ENCODE data around the gene SLC4A5. TPM values are rescaled to one million over a fixed set of nuclear protein-coding genes. Genes with fewer than 3 reads are reported as not detected.

The SLC4A5 gene
- total RNA-seq, 8 experiments from 2014 or later, result 0.25 to 5.9 (median 2.8) TPM

DNA sequence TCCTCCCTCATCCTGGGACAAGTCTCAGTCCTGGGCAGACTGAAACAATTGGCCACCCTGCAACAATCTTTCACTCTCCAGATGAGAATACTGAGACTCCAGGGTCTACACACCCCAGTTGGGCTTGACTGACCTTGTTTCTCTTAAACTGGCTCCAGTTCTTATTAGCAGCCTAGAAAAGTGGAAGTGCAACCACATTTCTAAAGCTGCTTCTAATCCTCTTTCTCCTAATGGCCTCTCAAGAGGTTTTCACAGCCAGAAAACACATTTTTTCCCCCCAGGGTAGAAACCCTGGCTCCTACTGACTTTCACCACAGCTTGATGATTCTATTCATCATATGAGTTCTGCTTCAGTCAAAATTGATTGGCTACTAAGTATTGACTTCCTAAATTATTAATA is 45.8 kb downstream of the SLC4A5 start:
- ATAC-seq (replicated peaks in 6 of 8), result no peak

DNA sequence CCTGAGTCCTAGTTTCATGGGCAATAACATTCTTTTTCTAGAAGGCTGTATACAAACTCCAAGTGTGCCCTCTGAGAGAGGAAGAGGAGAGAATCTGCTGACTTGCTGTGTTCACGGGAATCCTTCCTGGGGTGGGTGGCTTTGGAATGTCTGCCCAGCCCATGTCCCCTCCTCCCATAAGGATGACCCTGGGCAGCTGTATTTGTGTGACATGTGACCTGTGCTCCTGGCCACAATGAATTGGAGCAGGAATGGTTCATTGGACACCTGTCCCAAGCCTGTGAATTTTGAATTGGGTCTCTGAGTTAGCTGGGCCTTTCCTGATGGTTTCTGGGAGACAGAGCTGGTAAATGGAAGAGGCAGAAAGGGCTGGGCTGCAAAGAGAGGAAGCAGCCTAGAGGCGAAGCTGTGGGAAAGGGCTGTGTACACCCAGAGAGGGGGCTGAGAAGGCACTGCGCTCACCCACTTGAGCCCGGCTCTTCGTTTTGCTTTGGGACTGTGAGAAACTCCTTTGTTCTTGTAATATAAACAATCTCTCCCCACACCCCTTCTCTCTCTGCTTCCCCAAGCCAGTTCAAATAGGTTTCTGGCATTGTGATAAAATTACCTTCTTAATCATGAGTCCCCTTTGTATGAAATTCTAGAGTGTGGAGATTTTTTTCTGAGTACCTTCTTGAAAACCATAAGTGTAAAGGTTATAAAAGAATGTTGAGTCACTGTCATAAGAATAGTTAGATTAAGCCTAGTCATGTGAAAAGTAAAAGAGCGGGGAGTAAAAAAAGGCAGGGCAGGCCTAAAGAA is 49.8 kb downstream of the SLC4A5 start:
- in situ Hi-C loops (cut with MboI; ENCODE audit: low pct_unique_long_range_greater_than_20kb in 2 of 9, low sequenced_read_pairs in 9 of 9, unreplicated experiment in 9 of 9), result no loop called here
- H3K4me3 ChIP-seq, result no peak overlapping the region
- H3K4me1 ChIP-seq (replicated peaks in 1 of 2), result peaks cover 0 to 10% of the 10 kb centered on the region in 2 donors
- no peak overlapping the region for H3K27ac ChIP-seq
- ATAC-seq (replicated peaks in 6 of 8), result peak in 5 of 8 experiments; percentile 14 to 66 (median 54)
- WGBS, 10 experiments, result 67 to 100% (median 83%) methylated on average over 1 to 5 of the region's 6 CpGs; no CpG with 5 or more reads in 1 of the 10 experiments

More for the DNA sequence above, 45.8 kb downstream of the SLC4A5 start:
- in situ Hi-C loops (cut with MboI; ENCODE audit: low pct_unique_long_range_greater_than_20kb in 2 of 9, low sequenced_read_pairs in 9 of 9, unreplicated experiment in 9 of 9), result no loop called here
- H3K27ac ChIP-seq, result no peak overlapping the region
- H3K4me3 ChIP-seq, result no peak overlapping the region
- peaks cover 0 to 10% of the 10 kb centered on the region in 2 donors for H3K4me1 ChIP-seq (replicated peaks in 1 of 2)

DNA sequence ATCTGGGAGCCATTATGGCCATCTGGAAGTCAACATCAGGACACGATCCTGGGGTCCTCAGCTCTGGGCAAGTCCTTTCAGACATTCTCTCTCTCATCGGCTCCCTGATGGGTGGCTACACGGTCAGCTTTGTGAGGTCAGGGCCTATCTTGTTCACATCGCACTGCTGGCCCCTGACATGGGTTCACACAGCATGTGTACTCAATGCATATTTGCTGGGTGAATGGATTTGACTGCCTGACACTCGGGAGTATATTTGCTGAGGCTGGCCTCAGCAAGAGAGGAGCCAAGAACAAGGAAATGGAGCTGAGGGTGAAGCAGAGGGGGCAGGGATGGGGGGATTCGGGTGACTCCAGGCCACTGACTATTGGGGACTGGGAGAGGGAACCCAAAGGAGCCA is 50.5 kb downstream of the SLC4A5 start:
- peak in 1 of 8 experiments; percentile 49 for ATAC-seq (replicated peaks in 6 of 8)
- WGBS, 10 experiments, result 17 to 50% (median 40%) methylated on average over 2 to 5 of the region's 6 CpGs; no CpG with 5 or more reads in 4 of the 10 experiments
- H3K4me3 ChIP-seq, result no peak overlapping the region
- peaks cover 0 to 10% of the 10 kb centered on the region in 2 donors for H3K4me1 ChIP-seq (replicated peaks in 1 of 2)
- H3K27ac ChIP-seq, result no peak overlapping the region
- in situ Hi-C loops (cut with MboI; ENCODE audit: low pct_unique_long_range_greater_than_20kb in 2 of 9, low sequenced_read_pairs in 9 of 9, unreplicated experiment in 9 of 9), result no loop called here

DNA sequence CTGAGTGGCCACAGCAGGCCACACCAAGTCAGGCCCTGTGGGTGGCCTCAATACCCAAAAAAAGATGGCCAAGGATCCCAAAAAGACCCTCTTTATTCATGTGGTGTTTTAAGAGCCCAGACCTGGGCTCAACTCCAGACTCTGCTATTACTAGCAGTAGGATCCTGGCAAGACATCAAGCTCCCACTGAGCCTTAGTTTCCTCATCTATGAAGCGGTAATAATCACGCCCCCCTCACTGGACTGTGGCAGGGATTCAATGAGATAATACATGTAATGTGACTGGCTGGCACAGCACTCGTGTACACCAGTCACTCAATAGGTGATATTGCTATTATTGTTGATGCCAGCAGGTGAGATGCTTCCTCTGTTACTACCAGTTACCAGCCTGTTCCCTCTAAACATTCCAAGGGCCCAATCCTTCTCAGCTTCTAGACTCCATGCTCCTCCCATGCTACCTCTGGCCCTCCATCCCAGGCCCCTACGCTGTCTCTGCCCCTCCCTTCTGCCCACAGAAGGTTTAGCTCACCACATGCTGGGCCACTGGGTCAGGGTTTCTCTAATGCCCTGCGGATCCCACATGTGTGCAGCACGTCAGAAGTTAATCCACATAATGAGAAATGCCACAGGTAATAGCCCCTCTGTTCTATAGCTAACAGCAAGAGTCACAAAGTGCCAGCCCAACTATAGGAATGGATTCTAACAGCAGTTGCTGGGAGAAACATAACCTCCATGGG is 51.2 kb downstream of the SLC4A5 start:
- ATAC-seq (replicated peaks in 6 of 8), result no peak
- WGBS, 10 experiments, result 43 to 100% (median 100%) methylated on average over 1 to 3 of the region's 6 CpGs; no CpG with 5 or more reads in 5 of the 10 experiments
- no peak overlapping the region for H3K27ac ChIP-seq
- peaks cover 0 to 10% of the 10 kb centered on the region in 2 donors for H3K4me1 ChIP-seq (replicated peaks in 1 of 2)
- in situ Hi-C loops (cut with MboI; ENCODE audit: low pct_unique_long_range_greater_than_20kb in 2 of 9, low sequenced_read_pairs in 9 of 9, unreplicated experiment in 9 of 9), result no loop called here
- no peak overlapping the region for H3K4me3 ChIP-seq

DNA sequence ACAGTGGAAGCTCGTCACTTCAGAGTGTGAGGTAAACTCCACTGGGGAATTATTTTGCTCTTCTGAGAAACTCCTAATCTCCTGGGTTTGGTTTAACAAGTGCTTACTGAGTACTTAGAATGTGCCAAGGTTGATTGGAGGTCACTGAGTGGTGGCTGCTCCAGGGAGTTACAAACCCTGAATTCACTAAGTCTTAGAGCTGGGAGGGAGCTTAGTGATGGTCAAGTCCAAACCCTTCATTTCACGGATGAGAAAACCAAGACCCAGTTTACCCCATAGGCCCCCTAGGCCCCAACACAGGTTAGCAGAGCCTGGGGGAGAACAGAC is 52.0 kb downstream of the SLC4A5 start:
- H3K4me1 ChIP-seq (replicated peaks in 1 of 2), result peaks cover 0 to 10% of the 10 kb centered on the region in 2 donors
- no peak for ATAC-seq (replicated peaks in 6 of 8)
- no peak overlapping the region for H3K4me3 ChIP-seq
- WGBS, 10 experiments, result 29 to 70% (median 65%) methylated on average over 1 to 2 of the region's 2 CpGs; no CpG with 5 or more reads in 6 of the 10 experiments
- H3K27ac ChIP-seq, result no peak overlapping the region
- in situ Hi-C loops (cut with MboI; ENCODE audit: low pct_unique_long_range_greater_than_20kb in 2 of 9, low sequenced_read_pairs in 9 of 9, unreplicated experiment in 9 of 9), result no loop called here

DNA sequence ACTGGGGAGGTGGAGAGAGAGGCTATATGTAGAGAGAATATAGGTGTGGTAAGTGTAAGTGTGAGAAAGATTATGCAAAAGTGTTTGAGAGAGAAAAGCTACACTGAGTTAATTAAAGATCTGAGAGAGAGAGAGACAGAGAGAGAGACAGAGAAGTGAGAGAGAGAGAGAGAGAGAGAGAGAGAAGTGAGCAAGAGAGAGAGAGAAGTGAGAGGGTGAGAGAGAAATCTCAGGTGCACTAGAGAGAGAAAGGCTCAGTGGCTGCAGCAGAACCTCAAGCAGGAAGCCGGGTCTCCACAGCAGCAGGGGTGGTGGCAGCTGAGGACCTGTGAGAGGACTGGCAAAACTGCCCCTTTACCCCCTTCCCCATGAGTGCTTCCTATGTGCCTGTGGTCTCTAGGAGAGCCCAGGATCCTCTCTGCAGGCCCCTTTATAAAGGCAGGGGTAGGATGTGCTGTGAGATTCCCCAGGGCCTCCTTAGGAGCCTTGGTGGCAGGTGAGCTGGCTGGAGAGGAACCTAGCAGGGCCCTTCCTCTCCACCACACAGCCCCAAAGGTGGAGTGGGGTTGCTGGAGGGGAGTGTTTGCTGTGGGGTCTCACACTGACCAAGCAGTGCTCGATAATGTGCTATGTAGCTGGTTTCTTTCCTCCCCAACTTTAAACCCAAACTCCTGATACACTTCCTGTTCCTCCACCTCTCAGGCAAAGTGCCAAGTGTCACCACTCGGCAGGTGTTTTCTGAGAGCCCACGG is 52.6 kb downstream of the SLC4A5 start:
- in situ Hi-C loops (cut with MboI; ENCODE audit: low pct_unique_long_range_greater_than_20kb in 2 of 9, low sequenced_read_pairs in 9 of 9, unreplicated experiment in 9 of 9), result no loop called here
- no peak for ATAC-seq (replicated peaks in 6 of 8)
- Histone ChIP-seq H3K4me3 (no peak overlapping the region), H3K4me1 (replicated peaks in 1 of 2) (peaks cover 0 to 10% of the 10 kb centered on the region in 2 donors), H3K27ac (no peak overlapping the region)
- 11 to 87% (median 46%) methylated on average over 1 to 3 of the region's 4 CpGs; no CpG with 5 or more reads in 3 of the 10 experiments for WGBS, 10 experiments

DNA sequence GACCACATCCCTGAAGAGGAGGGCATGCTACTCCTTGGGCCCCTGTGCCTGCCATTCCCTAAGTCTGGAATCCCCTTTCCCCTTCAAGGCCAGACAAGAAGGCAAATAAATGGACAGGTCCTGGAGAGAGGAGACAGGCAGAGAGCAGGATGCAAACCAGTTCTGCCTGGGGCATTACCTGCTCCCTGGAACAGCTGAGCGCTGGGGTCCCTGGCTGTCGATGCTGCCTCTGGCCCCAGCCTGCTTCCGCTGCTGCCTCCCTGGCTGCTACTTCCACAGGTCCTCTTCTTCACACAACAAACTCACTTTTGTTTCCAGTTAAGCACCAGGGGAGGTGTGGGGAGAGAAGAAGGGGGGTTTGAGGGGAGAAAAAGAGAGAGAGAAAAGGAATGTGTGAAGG is 53.1 kb downstream of the SLC4A5 start:
- Histone ChIP-seq H3K4me3 (no peak overlapping the region), H3K4me1 (replicated peaks in 1 of 2) (peaks cover 0 to 10% of the 10 kb centered on the region in 2 donors), H3K27ac (no peak overlapping the region)
- ATAC-seq (replicated peaks in 6 of 8), result no peak
- in situ Hi-C loops (cut with MboI; ENCODE audit: low pct_unique_long_range_greater_than_20kb in 2 of 9, low sequenced_read_pairs in 9 of 9, unreplicated experiment in 9 of 9), result no loop called here
- 83% methylated on average over 2 of the region's 3 CpGs; no CpG with 5 or more reads in 9 of the 10 experiments for WGBS, 10 experiments

DNA sequence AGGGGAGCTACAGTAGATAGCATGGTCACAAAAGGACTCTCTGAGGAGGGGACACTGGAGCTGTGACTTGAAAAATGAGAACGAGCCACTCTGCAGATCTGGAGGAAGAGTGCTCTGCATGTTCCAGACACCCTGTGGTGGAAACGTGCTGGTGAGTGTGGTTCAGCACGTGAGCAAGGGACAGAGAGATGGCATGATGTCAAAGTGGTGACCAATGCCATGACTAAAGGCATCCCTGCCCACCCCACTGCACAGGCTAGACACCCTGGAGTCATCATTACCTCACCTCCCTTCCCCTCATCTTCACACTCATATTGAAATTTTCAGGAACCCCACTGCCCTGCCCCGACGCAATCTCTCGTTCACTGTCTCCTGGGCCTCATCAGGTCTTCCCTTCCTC is 56.5 kb downstream of the SLC4A5 start:
- WGBS, 10 experiments, result 40 to 100% (median 83%) methylated on average over 1 to 4 of the region's 6 CpGs; no CpG with 5 or more reads in 1 of the 10 experiments
- H3K4me1 ChIP-seq (replicated peaks in 1 of 2), result peaks cover 7 to 11% of the 10 kb centered on the region in 2 donors
- H3K4me3 ChIP-seq, result no peak overlapping the region
- in situ Hi-C loops (cut with MboI; ENCODE audit: low pct_unique_long_range_greater_than_20kb in 2 of 9, low sequenced_read_pairs in 9 of 9, unreplicated experiment in 9 of 9), result no loop called here
- ATAC-seq (replicated peaks in 6 of 8), result no peak
- H3K27ac ChIP-seq, result no peak overlapping the region

DNA sequence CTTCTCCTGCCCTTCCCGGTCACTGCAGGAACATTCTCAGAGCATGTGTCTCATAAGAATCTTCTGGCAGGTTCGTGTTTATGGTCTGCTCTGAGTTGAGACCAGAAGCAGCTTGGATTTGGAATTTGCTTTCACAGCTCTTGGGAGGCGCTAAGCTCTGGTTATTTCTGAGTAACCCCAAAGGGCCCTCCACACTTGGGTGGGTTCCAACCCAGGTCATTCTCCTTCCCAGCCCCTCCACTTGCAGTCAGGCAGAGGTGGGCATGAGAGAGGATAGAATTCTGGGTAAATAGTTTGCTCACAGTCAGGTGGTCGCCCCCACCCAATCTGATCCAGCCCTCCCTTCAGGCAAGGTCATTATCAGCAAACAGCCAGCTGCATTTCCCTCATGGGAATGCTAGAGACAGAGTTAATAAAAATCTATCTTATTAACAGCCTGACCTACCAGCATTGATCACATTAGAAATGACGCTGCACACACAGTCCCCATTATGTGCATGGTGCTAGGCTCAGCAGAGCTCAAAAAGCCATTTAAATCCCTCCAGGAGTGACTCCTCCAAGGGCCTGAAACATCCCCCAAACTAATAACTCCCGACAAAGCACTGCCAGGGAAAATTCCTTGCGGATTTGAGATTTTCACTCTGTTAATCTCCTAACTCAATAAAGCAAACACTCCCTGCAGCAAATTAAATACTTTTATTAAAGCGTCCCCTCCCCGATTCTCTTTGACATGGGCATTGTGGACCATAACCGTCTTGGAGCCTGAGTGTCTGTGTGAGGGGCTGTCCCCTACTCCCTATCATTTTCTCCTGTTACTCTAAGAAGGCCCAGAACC is 61.9 kb downstream of the SLC4A5 start:
- Histone ChIP-seq H3K27ac (peak overlapping the region; percentile 41 to 50), H3K4me1 (replicated peaks in 1 of 2) (peaks cover 14 to 18% of the 10 kb centered on the region in 2 donors), H3K4me3 (no peak overlapping the region)
- ATAC-seq (replicated peaks in 6 of 8), result peak in 5 of 8 experiments; percentile 73 to 96 (median 88)
- in situ Hi-C loops (cut with MboI; ENCODE audit: low pct_unique_long_range_greater_than_20kb in 2 of 9, low sequenced_read_pairs in 9 of 9, unreplicated experiment in 9 of 9), result no loop called here
- WGBS, 10 experiments, result 58 to 100% (median 79%) methylated on average over 1 to 7 of the region's 10 CpGs

DNA sequence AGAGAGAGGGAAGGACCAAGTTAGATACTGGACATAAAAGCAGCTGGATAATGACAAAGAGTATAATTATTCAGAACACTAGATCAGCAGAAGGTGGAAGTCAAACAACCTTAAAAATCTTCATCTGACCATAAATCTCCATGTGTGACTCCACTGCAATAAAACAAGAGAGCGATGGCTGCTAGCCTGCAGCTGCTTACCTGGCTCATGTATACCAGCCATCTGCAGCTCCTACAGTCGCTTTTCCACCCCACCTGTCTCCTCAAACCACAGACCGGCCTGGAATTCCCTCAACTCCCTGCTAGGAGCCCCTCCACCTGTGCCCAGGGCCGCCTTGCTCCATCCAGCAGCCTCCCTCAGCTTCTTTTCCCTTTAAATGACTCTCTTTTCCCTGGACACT is 64.5 kb downstream of the SLC4A5 start:
- H3K4me1 ChIP-seq (replicated peaks in 1 of 2), result peaks cover 14 to 18% of the 10 kb centered on the region in 2 donors
- ATAC-seq (replicated peaks in 6 of 8), result no peak
- in situ Hi-C loops (cut with MboI; ENCODE audit: low pct_unique_long_range_greater_than_20kb in 2 of 9, low sequenced_read_pairs in 9 of 9, unreplicated experiment in 9 of 9), result no loop called here
- H3K4me3 ChIP-seq, result no peak overlapping the region
- 33 to 100% (median 79%) methylated on average over 1 to 4 of the region's 4 CpGs; no CpG with 5 or more reads in 2 of the 10 experiments for WGBS, 10 experiments
- H3K27ac ChIP-seq, result no peak overlapping the region

DNA sequence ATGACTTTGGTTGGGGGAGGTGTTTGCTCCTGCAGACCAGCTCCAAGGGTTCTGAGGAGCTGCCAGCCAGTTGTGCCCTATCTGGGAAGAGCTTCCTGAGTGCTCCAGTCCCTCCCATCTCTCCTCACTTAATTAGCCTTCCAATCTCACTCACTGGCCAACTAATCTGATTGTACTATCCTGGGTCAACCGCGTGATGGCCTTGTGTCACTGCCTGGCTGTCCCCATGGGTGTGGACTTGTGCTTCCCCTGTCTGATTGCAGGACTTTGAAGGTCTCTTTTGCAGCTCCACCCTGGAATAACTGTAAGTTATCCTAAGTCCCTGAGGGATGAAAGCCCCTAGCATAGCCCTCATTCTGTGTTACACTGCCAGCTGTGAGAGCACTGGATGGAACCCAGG is 65.0 kb downstream of the SLC4A5 start:
- 58 to 94% (median 80%) methylated on average over 2 of the region's 2 CpGs; no CpG with 5 or more reads in 7 of the 10 experiments for WGBS, 10 experiments
- peak in 2 of 8 experiments; percentile 65 to 91 for ATAC-seq (replicated peaks in 6 of 8)
- no peak overlapping the region for H3K4me3 ChIP-seq
- in situ Hi-C loops (cut with MboI; ENCODE audit: low pct_unique_long_range_greater_than_20kb in 2 of 9, low sequenced_read_pairs in 9 of 9, unreplicated experiment in 9 of 9), result no loop called here
- H3K4me1 ChIP-seq (replicated peaks in 1 of 2), result peaks cover 14 to 18% of the 10 kb centered on the region in 2 donors
- no peak overlapping the region for H3K27ac ChIP-seq

DNA sequence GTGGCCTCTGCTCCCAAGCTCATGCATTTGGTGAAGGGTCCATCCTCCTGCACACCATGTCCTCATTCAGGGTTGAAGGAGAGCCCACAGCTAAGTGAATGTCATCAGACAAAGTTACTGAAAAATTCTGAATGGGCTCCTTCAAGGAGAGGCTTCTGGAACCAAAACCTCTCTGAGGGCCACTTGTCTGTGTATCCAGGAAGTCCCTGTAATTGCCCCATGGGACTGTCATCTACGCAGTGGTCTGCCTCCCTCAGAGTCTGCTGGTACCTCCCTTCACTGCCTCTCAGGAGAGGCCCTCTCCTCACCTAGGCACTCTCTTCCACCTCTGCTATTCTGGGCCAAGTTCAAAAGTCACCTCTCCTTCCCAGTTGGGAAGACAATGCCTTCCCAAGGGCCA is 68.0 kb downstream of the SLC4A5 start:
- 80 to 100% (median 83%) methylated on average over 1 of the region's 1 CpG; no CpG with 5 or more reads in 7 of the 10 experiments for WGBS, 10 experiments
- no peak overlapping the region for H3K4me3 ChIP-seq
- H3K27ac ChIP-seq, result no peak overlapping the region
- H3K4me1 ChIP-seq (replicated peaks in 1 of 2), result no peaks in the 10 kb centered on the region
- no peak for ATAC-seq (replicated peaks in 6 of 8)
- in situ Hi-C loops (cut with MboI; ENCODE audit: low pct_unique_long_range_greater_than_20kb in 2 of 9, low sequenced_read_pairs in 9 of 9, unreplicated experiment in 9 of 9), result no loop called here
